ENCODE results near the gene B3GLCT. TPM values are rescaled to one million over a fixed set of nuclear protein-coding genes. Genes with fewer than 3 reads are reported as not detected.

Gene B3GLCT
- total and polyA plus RNA-seq, 2 experiments from 2014 or later: 2.2 to 4.4 TPM

DNA sequence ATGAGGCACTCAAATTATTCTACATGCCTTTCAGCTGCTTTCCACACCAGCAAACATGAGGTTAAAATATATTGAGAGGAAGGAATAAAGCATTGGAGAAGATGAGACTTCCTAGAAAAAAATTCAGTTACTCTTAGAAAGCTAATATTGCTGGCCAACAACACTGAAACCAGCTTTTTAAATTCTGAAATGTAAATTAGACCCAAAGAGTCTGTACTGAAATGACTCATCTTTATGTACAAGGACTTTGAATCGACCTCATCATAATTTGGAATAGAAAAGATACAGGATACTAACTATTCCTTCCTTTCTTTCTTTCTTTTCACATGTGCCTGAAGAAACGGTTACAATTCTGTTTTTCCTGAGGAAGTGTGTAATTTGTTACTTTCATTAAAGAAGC is 31.6 kb upstream of the B3GLCT start (continued):
- TF ChIP-seq, protein P1, sequence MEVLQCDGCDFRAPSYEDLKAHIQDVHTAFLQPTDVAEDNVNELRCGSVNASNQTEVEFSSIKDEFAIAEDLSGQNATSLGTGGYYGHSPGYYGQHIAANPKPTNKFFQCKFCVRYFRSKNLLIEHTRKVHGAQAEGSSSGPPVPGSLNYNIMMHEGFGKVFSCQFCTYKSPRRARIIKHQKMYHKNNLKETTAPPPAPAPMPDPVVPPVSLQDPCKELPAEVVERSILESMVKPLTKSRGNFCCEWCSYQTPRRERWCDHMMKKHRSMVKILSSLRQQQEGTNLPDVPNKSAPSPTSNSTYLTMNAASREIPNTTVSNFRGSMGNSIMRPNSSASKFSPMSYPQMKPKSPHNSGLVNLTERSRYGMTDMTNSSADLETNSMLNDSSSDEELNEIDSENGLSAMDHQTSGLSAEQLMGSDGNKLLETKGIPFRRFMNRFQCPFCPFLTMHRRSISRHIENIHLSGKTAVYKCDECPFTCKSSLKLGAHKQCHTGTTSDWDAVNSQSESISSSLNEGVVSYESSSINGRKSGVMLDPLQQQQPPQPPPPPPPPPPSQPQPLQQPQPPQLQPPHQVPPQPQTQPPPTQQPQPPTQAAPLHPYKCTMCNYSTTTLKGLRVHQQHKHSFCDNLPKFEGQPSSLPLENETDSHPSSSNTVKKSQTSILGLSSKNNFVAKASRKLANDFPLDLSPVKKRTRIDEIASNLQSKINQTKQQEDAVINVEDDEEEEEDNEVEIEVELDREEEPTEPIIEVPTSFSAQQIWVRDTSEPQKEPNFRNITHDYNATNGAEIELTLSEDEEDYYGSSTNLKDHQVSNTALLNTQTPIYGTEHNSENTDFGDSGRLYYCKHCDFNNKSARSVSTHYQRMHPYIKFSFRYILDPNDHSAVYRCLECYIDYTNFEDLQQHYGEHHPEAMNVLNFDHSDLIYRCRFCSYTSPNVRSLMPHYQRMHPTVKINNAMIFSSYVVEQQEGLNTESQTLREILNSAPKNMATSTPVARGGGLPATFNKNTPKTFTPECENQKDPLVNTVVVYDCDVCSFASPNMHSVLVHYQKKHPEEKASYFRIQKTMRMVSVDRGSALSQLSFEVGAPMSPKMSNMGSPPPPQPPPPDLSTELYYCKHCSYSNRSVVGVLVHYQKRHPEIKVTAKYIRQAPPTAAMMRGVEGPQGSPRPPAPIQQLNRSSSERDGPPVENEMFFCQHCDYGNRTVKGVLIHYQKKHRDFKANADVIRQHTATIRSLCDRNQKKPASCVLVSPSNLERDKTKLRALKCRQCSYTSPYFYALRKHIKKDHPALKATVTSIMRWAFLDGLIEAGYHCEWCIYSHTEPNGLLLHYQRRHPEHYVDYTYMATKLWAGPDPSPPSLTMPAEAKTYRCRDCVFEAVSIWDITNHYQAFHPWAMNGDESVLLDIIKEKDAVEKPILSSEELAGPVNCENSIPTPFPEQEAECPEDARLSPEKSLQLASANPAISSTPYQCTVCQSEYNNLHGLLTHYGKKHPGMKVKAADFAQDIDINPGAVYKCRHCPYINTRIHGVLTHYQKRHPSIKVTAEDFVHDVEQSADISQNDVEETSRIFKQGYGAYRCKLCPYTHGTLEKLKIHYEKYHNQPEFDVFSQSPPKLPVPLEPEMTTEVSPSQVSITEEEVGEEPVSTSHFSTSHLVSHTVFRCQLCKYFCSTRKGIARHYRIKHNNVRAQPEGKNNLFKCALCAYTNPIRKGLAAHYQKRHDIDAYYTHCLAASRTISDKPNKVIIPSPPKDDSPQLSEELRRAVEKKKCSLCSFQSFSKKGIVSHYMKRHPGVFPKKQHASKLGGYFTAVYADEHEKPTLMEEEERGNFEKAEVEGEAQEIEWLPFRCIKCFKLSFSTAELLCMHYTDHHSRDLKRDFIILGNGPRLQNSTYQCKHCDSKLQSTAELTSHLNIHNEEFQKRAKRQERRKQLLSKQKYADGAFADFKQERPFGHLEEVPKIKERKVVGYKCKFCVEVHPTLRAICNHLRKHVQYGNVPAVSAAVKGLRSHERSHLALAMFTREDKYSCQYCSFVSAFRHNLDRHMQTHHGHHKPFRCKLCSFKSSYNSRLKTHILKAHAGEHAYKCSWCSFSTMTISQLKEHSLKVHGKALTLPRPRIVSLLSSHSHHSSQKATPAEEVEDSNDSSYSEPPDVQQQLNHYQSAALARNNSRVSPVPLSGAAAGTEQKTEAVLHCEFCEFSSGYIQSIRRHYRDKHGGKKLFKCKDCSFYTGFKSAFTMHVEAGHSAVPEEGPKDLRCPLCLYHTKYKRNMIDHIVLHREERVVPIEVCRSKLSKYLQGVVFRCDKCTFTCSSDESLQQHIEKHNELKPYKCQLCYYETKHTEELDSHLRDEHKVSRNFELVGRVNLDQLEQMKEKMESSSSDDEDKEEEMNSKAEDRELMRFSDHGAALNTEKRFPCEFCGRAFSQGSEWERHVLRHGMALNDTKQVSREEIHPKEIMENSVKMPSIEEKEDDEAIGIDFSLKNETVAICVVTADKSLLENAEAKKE (CRISPR knock-in tag; IDR thresholded peaks at IDR 0.05): no peak
- TF ChIP-seq ZNF114 (CRISPR knock-in tag; IDR thresholded peaks at IDR 0.05) (no peak), ZNF331 (CRISPR knock-in tag; IDR thresholded peaks at IDR 0.05; ENCODE audit: low read depth) (no peak), JUNB (IDR thresholded peaks at IDR 0.05; ENCODE audit: unreplicated experiment) (no peak)

DNA sequence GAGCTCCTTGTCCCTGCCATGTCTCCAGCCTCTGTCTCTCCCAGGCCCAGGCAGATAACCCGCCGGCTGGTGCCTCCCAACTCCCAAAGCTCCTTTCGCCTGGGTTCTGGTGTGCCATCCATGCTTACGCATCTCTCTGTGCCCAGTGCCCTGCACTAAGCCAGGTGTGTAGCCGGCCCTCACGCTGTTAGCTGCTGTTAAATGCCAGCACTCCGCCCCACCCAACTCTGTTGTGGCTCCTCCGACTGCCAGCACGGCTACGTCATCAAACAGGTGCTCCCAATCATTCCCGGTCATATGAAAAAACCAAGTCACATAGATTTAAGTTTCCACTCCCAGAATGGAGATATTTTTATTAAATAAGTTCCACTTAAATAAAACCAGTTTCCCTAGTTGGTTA is 31.0 kb upstream of the B3GLCT start:
- Histone ChIP-seq H3K27ac (ENCODE audit: low read depth) (no peak overlapping the region), H3K27me3 (ENCODE audit: insufficient read depth) (no peaks in the 10 kb centered on the region), H3K4me3 (no peak overlapping the region), H3K79me2 (replicated peaks; ENCODE audit: insufficient read depth) (no peaks in the 10 kb centered on the region), H3F3A (replicated peaks; ENCODE audit: low read depth) (no peaks in the 10 kb centered on the region), H3K36me3 (ENCODE audit: insufficient read depth) (no peaks in the 10 kb centered on the region), H3K9me2 (ENCODE audit: insufficient read depth) (no peaks in the 10 kb centered on the region), H3K4me1 (ENCODE audit: insufficient read depth) (no peaks in the 10 kb centered on the region), H2AFZ (peak overlapping the region; percentile 32; the same call in 1 of the 2 replicates), H3K4me2 (no peak overlapping the region), H4K20me1 (replicated peaks; ENCODE audit: insufficient read depth) (no peaks in the 10 kb centered on the region)
- Mint-ChIP-seq H3K4me1 (peaks cover 10% of the 10 kb centered on the region), H3K27ac (no peak overlapping the region), H3K4me3 (no peak overlapping the region), H3K9me3 (no peaks in the 10 kb centered on the region), H3K36me3 (ENCODE audit: low read depth) (no peaks in the 10 kb centered on the region), H3K27me3 (ENCODE audit: insufficient read depth, low read depth, poor library complexity) (no peaks in the 10 kb centered on the region)
- ATAC-seq (no peak), DNase-seq (ENCODE audit: low spot score) (no peak)
- TF ChIP-seq EZH2 (IDR thresholded peaks at IDR 0.05; ENCODE audit: low read depth, unreplicated experiment) (no peak), REST (IDR thresholded peaks at IDR 0.05; ENCODE audit: unreplicated experiment) (no peak), ZNF331 (CRISPR knock-in tag; IDR thresholded peaks at IDR 0.05; ENCODE audit: low read depth) (no peak), ZNF114 (CRISPR knock-in tag; IDR thresholded peaks at IDR 0.05) (no peak), NANOG (IDR thresholded peaks at IDR 0.05; ENCODE audit: borderline replicate concordance) (no peak), JUNB (IDR thresholded peaks at IDR 0.05; ENCODE audit: unreplicated experiment) (no peak)
